ENCODE data around the gene SCFD1. TPM values are rescaled to one million over a fixed set of nuclear protein-coding genes. Genes with fewer than 3 reads are reported as not detected.

SCFD1 gene
- total and polyA plus RNA-seq, 10 of the 15 experiments (the other 5 are each of a cell fraction or from before 2014, with no cell fraction given), result 61.5 to 98.4 (median 82.5) TPM

GRCh38 chr14:30621940-30622830 lies at the start of gene SCFD1 (continued):
- TF ChIP-seq TAF1 (IDR thresholded peaks at IDR 0.05; ENCODE audit: borderline replicate concordance, low read depth, low read length) (peak; percentile 96), PML (IDR thresholded peaks at IDR 0.05; ENCODE audit: low read length) (peak; percentile 92), ZNF24 (IDR thresholded peaks at IDR 0.05) (no peak), NFXL1 (IDR thresholded peaks at IDR 0.05; ENCODE audit: borderline replicate concordance) (no peak), HDAC6 (IDR thresholded peaks at IDR 0.05; ENCODE audit: unreplicated experiment) (peak; percentile 85), E4F1 (IDR thresholded peaks at IDR 0.05; ENCODE audit: borderline replicate concordance, partially characterized antibody) (peak; percentile 66), ZNF622 (IDR thresholded peaks at IDR 0.05) (no peak), SUPT20H (IDR thresholded peaks at IDR 0.05; ENCODE audit: borderline replicate concordance, control insufficient read depth, low read depth, low read length) (no peak), RUNX3 (IDR thresholded peaks at IDR 0.05; ENCODE audit: low read length) (0 out of 2 replicates have a peak, but pooled peaks have one; percentile 25), ETV6 (conservative IDR thresholded peaks at IDR 0.05 in 1 of 2, IDR thresholded peaks at IDR 0.05 in 1 of 2; ENCODE audit: borderline replicate concordance in 1 of 2, low read depth in 1 of 2) (no peak; a peak in 1 of 4 replicates), ZSCAN29 (IDR thresholded peaks at IDR 0.05) (no peak), SP1 (IDR thresholded peaks at IDR 0.05; ENCODE audit: low read depth, low read length) (no peak), SMC3 (IDR thresholded peaks at IDR 0.05; ENCODE audit: borderline replicate concordance, low read length) (no peak), ASH2L (IDR thresholded peaks at IDR 0.05; ENCODE audit: borderline replicate concordance, low read depth) (no peak), YY1 (IDR thresholded peaks at IDR 0.05; ENCODE audit: low read depth, low read length) (peak; percentile 99), PAX8 (IDR thresholded peaks at IDR 0.05) (no peak), WRNIP1 (IDR thresholded peaks at IDR 0.05; ENCODE audit: borderline replicate concordance, low read depth, low read length) (0 out of 2 replicates have a peak, but pooled peaks have one; percentile 10), MEF2B (IDR thresholded peaks at IDR 0.05; ENCODE audit: partially characterized antibody, poor library complexity, severe bottlenecking) (no peak), EP300 (IDR thresholded peaks at IDR 0.05; ENCODE audit: borderline replicate concordance in 1 of 2, control insufficient read depth in 1 of 2, low read depth in 2 of 2, low read length in 2 of 2) (no peak), MTA3 (IDR thresholded peaks at IDR 0.05; ENCODE audit: borderline replicate concordance, low read length) (no peak; the same call in 1 of the 2 replicates), CBX5 (IDR thresholded peaks at IDR 0.05; ENCODE audit: low read depth) (no peak), HCFC1 (IDR thresholded peaks at IDR 0.05; ENCODE audit: low read length) (peak; percentile 70), DPF2 (IDR thresholded peaks at IDR 0.05) (peak; percentile 50; the same call in 1 of the 2 replicates), HDAC2 (IDR thresholded peaks at IDR 0.05) (no peak), ZBED1 (IDR thresholded peaks at IDR 0.05; ENCODE audit: borderline replicate concordance) (peak; percentile 21; the same call in 1 of the 2 replicates)
- TF ChIP-seq, protein P1, sequence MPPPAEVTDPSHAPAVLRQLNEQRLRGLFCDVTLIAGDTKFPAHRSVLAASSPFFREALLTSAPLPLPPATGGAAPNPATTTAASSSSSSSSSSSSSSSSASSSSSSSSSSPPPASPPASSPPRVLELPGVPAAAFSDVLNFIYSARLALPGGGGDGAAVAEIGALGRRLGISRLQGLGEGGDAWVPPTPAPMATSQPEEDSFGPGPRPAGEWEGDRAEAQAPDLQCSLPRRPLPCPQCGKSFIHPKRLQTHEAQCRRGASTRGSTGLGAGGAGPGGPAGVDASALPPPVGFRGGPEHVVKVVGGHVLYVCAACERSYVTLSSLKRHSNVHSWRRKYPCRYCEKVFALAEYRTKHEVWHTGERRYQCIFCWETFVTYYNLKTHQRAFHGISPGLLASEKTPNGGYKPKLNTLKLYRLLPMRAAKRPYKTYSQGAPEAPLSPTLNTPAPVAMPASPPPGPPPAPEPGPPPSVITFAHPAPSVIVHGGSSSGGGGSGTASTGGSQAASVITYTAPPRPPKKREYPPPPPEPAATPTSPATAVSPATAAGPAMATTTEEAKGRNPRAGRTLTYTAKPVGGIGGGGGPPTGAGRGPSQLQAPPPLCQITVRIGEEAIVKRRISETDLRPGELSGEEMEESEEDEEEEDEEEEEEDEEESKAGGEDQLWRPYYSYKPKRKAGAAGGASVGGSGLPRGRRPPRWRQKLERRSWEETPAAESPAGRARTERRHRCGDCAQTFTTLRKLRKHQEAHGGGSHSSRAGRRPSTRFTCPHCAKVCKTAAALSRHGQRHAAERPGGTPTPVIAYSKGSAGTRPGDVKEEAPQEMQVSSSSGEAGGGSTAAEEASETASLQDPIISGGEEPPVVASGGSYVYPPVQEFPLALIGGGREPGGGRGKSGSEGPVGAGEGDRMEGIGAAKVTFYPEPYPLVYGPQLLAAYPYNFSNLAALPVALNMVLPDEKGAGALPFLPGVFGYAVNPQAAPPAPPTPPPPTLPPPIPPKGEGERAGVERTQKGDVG (CRISPR knock-in tag; IDR thresholded peaks at IDR 0.05), result no peak
